ENCODE data around the gene RAB3IL1.

- no peak for TF ChIP-seq CTCF (IDR thresholded peaks at IDR 0.05)
- TF ChIP-seq POLR2A (IDR thresholded peaks at IDR 0.05): no peak
Measured at GRCh38 chr11:61901397-61901796, 16.0 kb downstream of the RAB3IL1 start.
